A673 (cell line): Measurements from ENCODE around the gene SLC27A4. TPM values are rescaled to one million over a fixed set of nuclear protein-coding genes. Genes with fewer than 3 reads are reported as not detected.

Experiments
- BruUV-seq: library from RNA; stranded (reverse); fragments of 400-500 nt; replicated peaks from 2 replicates; lab custom pipeline; 2021; lab: Mats Ljungman, UMichigan
- CTCF ChIA-PET: fragments of 300-600 bp; sonication (Branson Sonifier 250); formaldehyde crosslinking; loops from one replicate; lab custom pipeline; 2022; ENCODE audit warnings: antibody characterized with exemption; lab: Charles Lee
- POLR2A ChIA-PET: fragments of 300-600 bp; sonication (Branson Sonifier 250); formaldehyde crosslinking; loops from one replicate; lab custom pipeline; 2022; ENCODE audit warnings: antibody characterized with exemption; ENCODE audit not compliant: low non-redundant PET; lab: Charles Lee
- DNase-seq: peaks from one replicate; pipeline ENCODE4 v3.0.0-alpha.2; 2015; ENCODE audit warnings: low spot score
- H3K27ac ChIP-seq: fragments of 200-600 bp; sonication (generic); 2 replicates; pipeline ENCODE4 v1.5.1; 2016; ENCODE audit warnings: mixed run types, low read depth, mild to moderate bottlenecking, mixed read lengths, antibody characterized with exemption, low read length; ENCODE audit not compliant: poor library complexity, severe bottlenecking
- H3K27me3 ChIP-seq: fragments of 200-600 bp; sonication (generic); replicated peaks from 2 replicates; pipeline ENCODE4 v1.6.1; 2017; ENCODE audit warnings: mixed run types, low read depth, mild to moderate bottlenecking, mixed read lengths, antibody characterized with exemption, low read length; ENCODE audit not compliant: insufficient read depth, poor library complexity
- H3K36me3 ChIP-seq: fragments of 200-600 bp; sonication (generic); 2 replicates; pipeline ENCODE4 v1.6.1; 2016; ENCODE audit warnings: mixed run types, mild to moderate bottlenecking, mixed read lengths, antibody characterized with exemption, low read length; ENCODE audit not compliant: insufficient read depth, poor library complexity, severe bottlenecking
- H3K4me1 ChIP-seq: fragments of 200-600 bp; sonication (generic); 2 replicates; pipeline ENCODE4 v1.6.1; 2017; ENCODE audit warnings: mixed run types, mild to moderate bottlenecking, mixed read lengths, antibody characterized with exemption, low read length; ENCODE audit not compliant: insufficient read depth, poor library complexity, severe bottlenecking
- H3K4me3 ChIP-seq: fragments of 200-600 bp; sonication (generic); 2 replicates; pipeline ENCODE4 v1.5.1; 2016; ENCODE audit warnings: low read depth, mixed run types, mild to moderate bottlenecking, mixed read lengths, low read length; ENCODE audit not compliant: poor library complexity, severe bottlenecking
- H3K9me3 ChIP-seq: fragments of 200-600 bp; sonication (generic); 2 replicates; pipeline ENCODE4 v1.6.1; 2016; ENCODE audit warnings: mixed run types, low read depth, mild to moderate bottlenecking, mixed read lengths, antibody characterized with exemption, low read length; ENCODE audit not compliant: poor library complexity, severe bottlenecking
- EZH2 ChIP-seq: fragments of 200-600 bp; sonication (generic); IDR thresholded peaks from 2 replicates; pipeline ENCODE4 v1.6.1; 2017; ENCODE audit warnings: borderline replicate concordance, low read depth, mild to moderate bottlenecking, mixed read lengths, antibody characterized with exemption, low read length; ENCODE audit not compliant: poor library complexity, severe bottlenecking
- intact Hi-C: fragments of 100-400 bp; cut with micrococcal nuclease; formaldehyde crosslinking; loops from one replicate; pipeline ENCODE4 v1.10.0; 2022; ENCODE audit not compliant: unreplicated experiment
- total RNA-seq: library from RNA; stranded (reverse); gene quantifications from 2 replicates; pipeline ENCODE4 v1.2.3, GENCODE V29; 2021
- TF ChIP-seq, protein P1 (sequence below): fragments of 300-800, 200-600 bp; sonication (generic); conservative IDR thresholded peaks from 2 replicates; pipeline ENCODE4 v1.5.1; 2017; ENCODE audit warnings: low read depth, mild to moderate bottlenecking, antibody characterized with exemption, low read length, moderate library complexity, mixed read lengths

Gene SLC27A4
- total RNA-seq, 1 experiment from 2014 or later, result 39.1 TPM

- no peak overlapping the region for H3K27ac ChIP-seq
- no TSS peak for BruUV-seq
- no peak for DNase-seq
- no peak overlapping the region for H3K4me3 ChIP-seq
- H3K4me1 ChIP-seq, result no peaks in the 10 kb centered on the region
- H3K36me3 ChIP-seq, result peaks cover 12% of the 10 kb centered on the region
- TF ChIP-seq, protein P1, sequence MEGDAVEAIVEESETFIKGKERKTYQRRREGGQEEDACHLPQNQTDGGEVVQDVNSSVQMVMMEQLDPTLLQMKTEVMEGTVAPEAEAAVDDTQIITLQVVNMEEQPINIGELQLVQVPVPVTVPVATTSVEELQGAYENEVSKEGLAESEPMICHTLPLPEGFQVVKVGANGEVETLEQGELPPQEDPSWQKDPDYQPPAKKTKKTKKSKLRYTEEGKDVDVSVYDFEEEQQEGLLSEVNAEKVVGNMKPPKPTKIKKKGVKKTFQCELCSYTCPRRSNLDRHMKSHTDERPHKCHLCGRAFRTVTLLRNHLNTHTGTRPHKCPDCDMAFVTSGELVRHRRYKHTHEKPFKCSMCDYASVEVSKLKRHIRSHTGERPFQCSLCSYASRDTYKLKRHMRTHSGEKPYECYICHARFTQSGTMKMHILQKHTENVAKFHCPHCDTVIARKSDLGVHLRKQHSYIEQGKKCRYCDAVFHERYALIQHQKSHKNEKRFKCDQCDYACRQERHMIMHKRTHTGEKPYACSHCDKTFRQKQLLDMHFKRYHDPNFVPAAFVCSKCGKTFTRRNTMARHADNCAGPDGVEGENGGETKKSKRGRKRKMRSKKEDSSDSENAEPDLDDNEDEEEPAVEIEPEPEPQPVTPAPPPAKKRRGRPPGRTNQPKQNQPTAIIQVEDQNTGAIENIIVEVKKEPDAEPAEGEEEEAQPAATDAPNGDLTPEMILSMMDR, result no peak
- TF ChIP-seq EZH2, result no peak
- ChIA-PET CTCF (no interaction called here), POLR2A (no interaction called here)
- no peaks in the 10 kb centered on the region for H3K9me3 ChIP-seq
- H3K27me3 ChIP-seq, result no peaks in the 10 kb centered on the region
- intact Hi-C loops, result no loop called here
Observed at GRCh38 chr9:128355451-128355850, 15.1 kb downstream of the SLC27A4 start.

DNA sequence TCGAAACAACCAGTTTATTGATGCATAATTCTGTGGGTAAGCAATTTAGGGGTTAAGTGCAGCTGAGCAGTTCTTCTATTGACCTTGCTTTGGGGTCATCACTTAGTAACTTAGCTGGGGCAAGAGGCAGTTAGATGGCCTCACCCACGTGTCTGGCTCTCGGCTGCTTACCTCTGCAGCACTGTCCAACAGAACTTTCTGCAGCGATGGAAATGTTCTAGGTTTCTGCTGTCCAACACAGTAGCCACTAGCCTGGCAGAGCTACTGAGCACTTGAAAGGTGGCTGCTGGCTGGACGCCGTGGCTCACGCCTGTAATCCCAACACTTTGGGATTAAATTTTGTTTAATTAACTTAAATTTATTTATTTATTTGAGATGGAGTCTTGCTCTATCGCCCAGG lies 17.8 kb downstream of the SLC27A4 start:
- no TSS peak for BruUV-seq
- POLR2A ChIA-PET, result no interaction called here
- CTCF ChIA-PET, result no interaction called here
- H3K27ac ChIP-seq, result no peak overlapping the region
- no peaks in the 10 kb centered on the region for H3K9me3 ChIP-seq
- no peaks in the 10 kb centered on the region for H3K27me3 ChIP-seq
- intact Hi-C loops, result no loop called here
- peaks cover 10% of the 10 kb centered on the region for H3K4me1 ChIP-seq
- peaks cover 12% of the 10 kb centered on the region for H3K36me3 ChIP-seq
- TF ChIP-seq, protein P1, result no peak
- no peak for TF ChIP-seq EZH2
- H3K4me3 ChIP-seq, result no peak overlapping the region
- no peak for DNase-seq

DNA sequence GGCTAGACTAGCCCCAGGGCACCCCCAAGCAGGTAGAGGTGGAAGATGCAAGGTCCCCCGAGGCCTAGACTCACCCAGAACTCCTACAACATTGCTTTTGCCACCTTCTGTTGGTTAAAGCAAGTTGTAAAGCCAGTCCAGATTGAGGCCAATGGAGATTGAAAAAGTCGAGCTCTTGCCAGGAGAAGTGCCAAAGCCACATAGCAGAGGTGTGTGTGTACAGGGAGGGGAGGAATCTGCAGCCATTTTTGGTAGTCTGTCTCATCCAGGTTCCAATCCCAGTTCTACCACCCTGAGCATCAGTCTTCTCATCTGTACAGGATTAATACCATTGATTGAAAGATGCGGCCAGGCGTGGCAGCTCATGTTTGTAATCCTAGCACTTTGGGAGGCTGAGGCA lies 18.5 kb downstream of the SLC27A4 start:
- Histone ChIP-seq H3K9me3 (no peaks in the 10 kb centered on the region), H3K27me3 (no peaks in the 10 kb centered on the region), H3K36me3 (peaks cover 12% of the 10 kb centered on the region), H3K27ac (no peak overlapping the region), H3K4me3 (no peak overlapping the region), H3K4me1 (peaks cover 10% of the 10 kb centered on the region)
- CTCF ChIA-PET, result no interaction called here
- POLR2A ChIA-PET, result no interaction called here
- no TSS peak for BruUV-seq
- no peak for DNase-seq
- intact Hi-C loops, result no loop called here
- TF ChIP-seq EZH2, result no peak
- TF ChIP-seq, protein P1, result no peak
